ENCODE results near the gene TULP4.
"Not testable (repeated sequence)": the region's sequence is repeated elsewhere in the genome, so short reads cannot be mapped to it uniquely, and the experiment has no call there.

Gene TULP4

DNA sequence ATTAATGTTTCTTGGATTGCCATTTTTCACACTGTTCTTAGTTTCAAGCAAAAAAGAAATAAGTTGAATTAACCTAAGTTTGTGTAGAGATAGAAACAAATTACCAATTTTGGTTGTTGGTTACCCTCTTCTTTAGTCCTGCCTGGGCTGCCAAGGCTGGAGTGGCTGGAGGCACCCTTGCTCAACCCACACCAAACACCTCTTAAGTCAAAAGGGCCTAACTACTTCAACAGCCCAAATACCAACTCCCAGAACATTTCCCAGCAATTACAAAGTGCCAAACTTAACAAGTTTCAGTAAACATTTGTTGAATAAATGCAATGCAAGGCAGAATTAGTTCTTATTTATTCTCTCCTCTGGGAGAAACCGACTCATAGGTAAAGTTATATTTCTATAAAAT is 209.5 kb downstream of the TULP4 start:
- TF ChIP-seq SNAI2 (CRISPR knock-in tag; IDR thresholded peaks at IDR 0.05): no peak
- TF ChIP-seq GLIS3 (CRISPR knock-in tag; IDR thresholded peaks at IDR 0.05): no peak
- TF ChIP-seq, protein P1, sequence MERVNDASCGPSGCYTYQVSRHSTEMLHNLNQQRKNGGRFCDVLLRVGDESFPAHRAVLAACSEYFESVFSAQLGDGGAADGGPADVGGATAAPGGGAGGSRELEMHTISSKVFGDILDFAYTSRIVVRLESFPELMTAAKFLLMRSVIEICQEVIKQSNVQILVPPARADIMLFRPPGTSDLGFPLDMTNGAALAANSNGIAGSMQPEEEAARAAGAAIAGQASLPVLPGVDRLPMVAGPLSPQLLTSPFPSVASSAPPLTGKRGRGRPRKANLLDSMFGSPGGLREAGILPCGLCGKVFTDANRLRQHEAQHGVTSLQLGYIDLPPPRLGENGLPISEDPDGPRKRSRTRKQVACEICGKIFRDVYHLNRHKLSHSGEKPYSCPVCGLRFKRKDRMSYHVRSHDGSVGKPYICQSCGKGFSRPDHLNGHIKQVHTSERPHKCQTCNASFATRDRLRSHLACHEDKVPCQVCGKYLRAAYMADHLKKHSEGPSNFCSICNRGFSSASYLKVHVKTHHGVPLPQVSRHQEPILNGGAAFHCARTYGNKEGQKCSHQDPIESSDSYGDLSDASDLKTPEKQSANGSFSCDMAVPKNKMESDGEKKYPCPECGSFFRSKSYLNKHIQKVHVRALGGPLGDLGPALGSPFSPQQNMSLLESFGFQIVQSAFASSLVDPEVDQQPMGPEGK (CRISPR knock-in tag; IDR thresholded peaks at IDR 0.05; ENCODE audit: borderline replicate concordance): no peak
- TF ChIP-seq, protein P2, sequence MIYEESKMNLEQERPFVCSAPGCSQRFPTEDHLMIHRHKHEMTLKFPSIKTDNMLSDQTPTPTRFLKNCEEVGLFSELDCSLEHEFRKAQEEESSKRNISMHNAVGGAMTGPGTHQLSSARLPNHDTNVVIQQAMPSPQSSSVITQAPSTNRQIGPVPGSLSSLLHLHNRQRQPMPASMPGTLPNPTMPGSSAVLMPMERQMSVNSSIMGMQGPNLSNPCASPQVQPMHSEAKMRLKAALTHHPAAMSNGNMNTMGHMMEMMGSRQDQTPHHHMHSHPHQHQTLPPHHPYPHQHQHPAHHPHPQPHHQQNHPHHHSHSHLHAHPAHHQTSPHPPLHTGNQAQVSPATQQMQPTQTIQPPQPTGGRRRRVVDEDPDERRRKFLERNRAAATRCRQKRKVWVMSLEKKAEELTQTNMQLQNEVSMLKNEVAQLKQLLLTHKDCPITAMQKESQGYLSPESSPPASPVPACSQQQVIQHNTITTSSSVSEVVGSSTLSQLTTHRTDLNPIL (CRISPR knock-in tag; IDR thresholded peaks at IDR 0.05; ENCODE audit: low read depth): no peak
- no peak for TF ChIP-seq CSDC2 (CRISPR knock-in tag; IDR thresholded peaks at IDR 0.05)
- TF ChIP-seq TOX (CRISPR knock-in tag; IDR thresholded peaks at IDR 0.05; ENCODE audit: borderline replicate concordance): no peak
- TF ChIP-seq, protein P3, sequence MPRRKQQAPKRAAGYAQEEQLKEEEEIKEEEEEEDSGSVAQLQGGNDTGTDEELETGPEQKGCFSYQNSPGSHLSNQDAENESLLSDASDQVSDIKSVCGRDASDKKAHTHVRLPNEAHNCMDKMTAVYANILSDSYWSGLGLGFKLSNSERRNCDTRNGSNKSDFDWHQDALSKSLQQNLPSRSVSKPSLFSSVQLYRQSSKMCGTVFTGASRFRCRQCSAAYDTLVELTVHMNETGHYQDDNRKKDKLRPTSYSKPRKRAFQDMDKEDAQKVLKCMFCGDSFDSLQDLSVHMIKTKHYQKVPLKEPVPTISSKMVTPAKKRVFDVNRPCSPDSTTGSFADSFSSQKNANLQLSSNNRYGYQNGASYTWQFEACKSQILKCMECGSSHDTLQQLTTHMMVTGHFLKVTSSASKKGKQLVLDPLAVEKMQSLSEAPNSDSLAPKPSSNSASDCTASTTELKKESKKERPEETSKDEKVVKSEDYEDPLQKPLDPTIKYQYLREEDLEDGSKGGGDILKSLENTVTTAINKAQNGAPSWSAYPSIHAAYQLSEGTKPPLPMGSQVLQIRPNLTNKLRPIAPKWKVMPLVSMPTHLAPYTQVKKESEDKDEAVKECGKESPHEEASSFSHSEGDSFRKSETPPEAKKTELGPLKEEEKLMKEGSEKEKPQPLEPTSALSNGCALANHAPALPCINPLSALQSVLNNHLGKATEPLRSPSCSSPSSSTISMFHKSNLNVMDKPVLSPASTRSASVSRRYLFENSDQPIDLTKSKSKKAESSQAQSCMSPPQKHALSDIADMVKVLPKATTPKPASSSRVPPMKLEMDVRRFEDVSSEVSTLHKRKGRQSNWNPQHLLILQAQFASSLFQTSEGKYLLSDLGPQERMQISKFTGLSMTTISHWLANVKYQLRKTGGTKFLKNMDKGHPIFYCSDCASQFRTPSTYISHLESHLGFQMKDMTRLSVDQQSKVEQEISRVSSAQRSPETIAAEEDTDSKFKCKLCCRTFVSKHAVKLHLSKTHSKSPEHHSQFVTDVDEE (CRISPR knock-in tag; IDR thresholded peaks at IDR 0.05): no peak
- TF ChIP-seq ZC3H10 (CRISPR knock-in tag; IDR thresholded peaks at IDR 0.05): no peak
- TF ChIP-seq ZNF70 (CRISPR knock-in tag; IDR thresholded peaks at IDR 0.05): no peak
- no peak for TF ChIP-seq TCF4 (CRISPR knock-in tag; IDR thresholded peaks at IDR 0.05; ENCODE audit: borderline replicate concordance)
- no peak for ATAC-seq

DNA sequence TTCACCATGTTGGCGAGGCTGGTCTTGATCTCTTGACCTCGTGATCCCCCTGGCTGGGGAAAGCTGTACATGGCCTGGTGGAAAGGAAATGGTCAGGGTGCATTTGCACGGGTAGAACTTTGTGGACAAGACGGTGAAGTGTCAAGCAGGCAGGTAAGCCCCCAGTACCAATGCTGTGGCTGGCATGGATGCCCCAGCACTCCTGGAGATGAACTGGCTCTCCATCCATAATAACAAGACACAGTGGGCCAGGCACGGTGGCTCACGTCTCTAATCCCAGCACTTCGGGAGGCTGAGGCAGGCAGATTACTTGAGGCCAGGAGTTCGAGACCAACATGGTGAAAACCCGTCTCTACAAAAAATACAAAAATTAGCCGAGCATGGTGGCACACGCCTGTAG is 210.4 kb downstream of the TULP4 start:
- ATAC-seq: no peak
- no peak for TF ChIP-seq BACH2 (CRISPR knock-in tag; IDR thresholded peaks at IDR 0.05; ENCODE audit: borderline replicate concordance)
- TF ChIP-seq TCF4 (CRISPR knock-in tag; IDR thresholded peaks at IDR 0.05; ENCODE audit: borderline replicate concordance): no peak
- no peak for TF ChIP-seq ZFP30 (CRISPR knock-in tag; IDR thresholded peaks at IDR 0.05)
- TF ChIP-seq, protein P3 (CRISPR knock-in tag; IDR thresholded peaks at IDR 0.05): no peak
- no peak for TF ChIP-seq GLIS3 (CRISPR knock-in tag; IDR thresholded peaks at IDR 0.05)
- no peak for TF ChIP-seq RARB (CRISPR knock-in tag; IDR thresholded peaks at IDR 0.05)
- no peak for TF ChIP-seq PPARA (CRISPR knock-in tag; IDR thresholded peaks at IDR 0.05; ENCODE audit: borderline replicate concordance)
- TF ChIP-seq ESRRG (CRISPR knock-in tag; IDR thresholded peaks at IDR 0.05): no peak
- no peak for TF ChIP-seq ZNF8 (CRISPR knock-in tag; IDR thresholded peaks at IDR 0.05)

DNA sequence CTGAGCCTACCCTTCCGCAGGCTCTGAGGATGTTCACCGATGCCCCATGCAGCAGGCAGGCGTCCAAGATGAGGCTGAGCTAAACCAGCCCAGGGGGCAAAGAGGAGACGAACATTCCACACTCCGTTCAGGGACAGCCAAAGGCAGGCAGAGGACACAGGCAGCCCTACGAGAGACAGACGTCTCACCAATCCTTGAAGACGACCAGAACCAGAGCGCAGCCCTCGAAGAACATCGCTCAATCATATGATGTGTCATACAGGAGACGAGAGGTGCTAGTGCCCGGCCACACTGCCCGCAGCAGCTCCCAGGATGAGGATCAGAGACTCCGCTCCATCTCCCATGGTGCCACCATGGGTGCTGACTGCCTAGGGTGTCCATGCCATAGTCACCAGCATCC is 212.0 kb downstream of the TULP4 start:
- no peak for TF ChIP-seq OSR1 (CRISPR knock-in tag; IDR thresholded peaks at IDR 0.05)
- no peak for TF ChIP-seq ESRRG (CRISPR knock-in tag; IDR thresholded peaks at IDR 0.05)
- no peak for TF ChIP-seq TOX (CRISPR knock-in tag; IDR thresholded peaks at IDR 0.05; ENCODE audit: borderline replicate concordance)
- TF ChIP-seq TCF4 (CRISPR knock-in tag; IDR thresholded peaks at IDR 0.05; ENCODE audit: borderline replicate concordance): no peak
- TF ChIP-seq, protein P1 (CRISPR knock-in tag; IDR thresholded peaks at IDR 0.05; ENCODE audit: borderline replicate concordance): no peak
- TF ChIP-seq RARB (CRISPR knock-in tag; IDR thresholded peaks at IDR 0.05): no peak
- no peak for TF ChIP-seq SNAI2 (CRISPR knock-in tag; IDR thresholded peaks at IDR 0.05)
- no peak for TF ChIP-seq ISL1 (CRISPR knock-in tag; IDR thresholded peaks at IDR 0.05)
- ATAC-seq: no peak

DNA sequence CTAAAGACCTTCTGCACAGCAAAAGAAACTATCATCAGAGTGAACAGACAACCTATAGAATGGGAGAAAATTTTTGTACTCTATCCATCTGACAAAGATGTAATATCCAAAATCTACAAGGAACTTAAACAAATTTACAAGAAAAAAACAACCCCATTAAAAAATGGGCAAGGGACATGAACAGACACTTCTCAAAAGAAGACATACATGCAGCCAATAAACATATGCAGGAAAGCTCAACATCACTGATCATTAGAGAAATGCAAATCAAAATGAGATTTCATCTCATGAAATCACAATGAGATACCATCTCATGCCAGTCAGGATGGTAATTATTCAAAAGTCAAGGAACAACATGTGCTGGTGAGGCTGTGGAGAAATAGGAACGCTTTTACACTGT is 215.6 kb downstream of the TULP4 start:
- not testable (repeated sequence) for ATAC-seq

Data from SK-N-SH treated with all-trans-retinoic acid at 6 μM for 48 hours (cell line).